ENCODE measurements around the gene ENDOV. TPM values are rescaled to one million over a fixed set of nuclear protein-coding genes. Genes with fewer than 3 reads are reported as not detected.

The ENDOV gene
- polyA plus RNA-seq, 1 donor = 30.8 TPM

DNA sequence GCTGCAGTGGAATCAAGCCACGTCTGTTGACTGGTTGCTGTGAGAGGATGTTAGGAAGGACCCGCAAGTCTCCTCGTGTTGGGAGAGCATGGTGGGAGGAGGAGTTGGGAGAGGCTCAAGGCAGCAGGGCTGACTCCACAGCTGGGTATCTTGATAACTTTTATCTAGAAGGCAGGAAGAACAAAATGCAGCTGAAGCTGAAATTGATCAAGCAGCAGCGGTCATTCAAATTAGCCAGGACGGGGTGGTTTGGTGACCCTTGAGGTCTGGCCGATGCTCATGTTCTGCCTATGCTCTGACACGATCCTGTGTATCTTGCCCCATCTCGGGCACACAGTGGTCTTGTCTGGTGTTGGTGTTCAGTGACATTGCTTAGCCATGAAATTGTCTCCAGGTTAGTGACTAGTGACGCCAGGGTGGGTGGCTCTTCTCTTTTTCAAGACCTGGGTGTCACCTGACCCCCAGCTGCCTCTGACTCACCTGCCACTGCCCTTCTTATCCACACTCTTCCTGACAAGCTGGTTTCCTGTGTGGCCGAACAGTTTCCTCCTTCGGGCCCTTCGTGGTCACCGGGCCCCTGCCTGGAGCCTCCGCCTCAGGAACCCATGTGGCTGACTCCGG lies 42.4 kb downstream of the ENDOV start:
- WGBS (ENCODE audit: insufficient coverage, low lambda C conversion rate) = no CpG with 5 or more reads among the region's 15 CpGs
- Histone ChIP-seq H3K4me1 (ENCODE audit: control insufficient read depth, insufficient read depth, low read length) (peaks cover 8% of the 10 kb centered on the region), H3K9me3 (ENCODE audit: control insufficient read depth, low read depth, low read length) (no peaks in the 10 kb centered on the region)

DNA sequence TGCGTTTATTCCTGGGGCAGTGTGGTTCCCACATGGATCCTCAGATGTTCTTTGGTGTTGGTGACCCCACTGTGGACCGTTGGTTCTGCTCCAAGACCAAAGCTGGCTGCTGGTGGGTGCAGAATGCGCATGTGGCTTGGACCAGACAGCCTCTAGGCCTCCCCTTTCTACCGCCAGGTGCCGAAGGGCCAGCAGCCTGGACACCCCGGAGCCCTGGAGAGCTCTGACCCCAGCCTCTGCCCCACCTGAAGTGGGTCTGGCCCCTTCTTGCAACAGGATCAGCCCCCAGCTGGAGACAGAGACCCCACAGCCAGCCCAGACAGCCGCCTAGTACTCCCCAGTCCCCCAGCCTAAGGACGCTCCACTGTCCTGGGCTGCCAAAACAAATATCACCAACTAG lies 43.0 kb downstream of the ENDOV start:
- Histone ChIP-seq H3K9me3 (ENCODE audit: control insufficient read depth, low read depth, low read length) (no peaks in the 10 kb centered on the region), H3K36me3 (ENCODE audit: control insufficient read depth, insufficient read depth, low read length) (no peaks in the 10 kb centered on the region), H3K4me1 (ENCODE audit: control insufficient read depth, insufficient read depth, low read length) (peaks cover 8% of the 10 kb centered on the region), H3K4me3 (ENCODE audit: low read length) (no peak overlapping the region), H3K27ac (ENCODE audit: low read length) (no peak overlapping the region), H3K27me3 (ENCODE audit: control insufficient read depth, insufficient read depth, low read length) (peaks cover 36% of the 10 kb centered on the region)
- DNase-seq = no peak
- no CpG with 5 or more reads among the region's 8 CpGs for WGBS (ENCODE audit: insufficient coverage, low lambda C conversion rate)

More for the DNA sequence above, 42.4 kb downstream of the ENDOV start:
- H3K27ac ChIP-seq (ENCODE audit: low read length) = no peak overlapping the region
- no peak overlapping the region for H3K4me3 ChIP-seq (ENCODE audit: low read length)
- DNase-seq = no peak
- peaks cover 36% of the 10 kb centered on the region for H3K27me3 ChIP-seq (ENCODE audit: control insufficient read depth, insufficient read depth, low read length)
- no peaks in the 10 kb centered on the region for H3K36me3 ChIP-seq (ENCODE audit: control insufficient read depth, insufficient read depth, low read length)

DNA sequence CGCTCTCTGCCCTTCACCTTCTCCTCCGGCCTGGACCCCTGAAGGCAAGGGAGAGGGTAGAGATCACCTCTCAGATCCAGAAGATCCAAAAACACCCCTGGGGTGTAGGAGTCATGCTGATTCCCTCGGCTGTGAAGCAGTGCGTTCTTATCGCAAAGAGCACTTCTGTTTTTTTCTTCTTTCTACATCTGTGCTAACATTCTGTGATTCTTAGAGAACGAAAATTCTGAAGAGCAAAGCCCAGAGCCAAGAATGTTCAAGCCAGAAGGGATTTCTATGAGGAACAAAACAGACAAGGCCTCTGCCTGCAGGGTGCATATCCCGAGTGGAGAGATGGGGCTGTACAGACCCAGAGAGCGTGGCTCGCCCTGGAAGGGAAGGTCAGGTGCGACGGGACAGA lies 44.3 kb downstream of the ENDOV start:
- peaks cover 41% of the 10 kb centered on the region for H3K27me3 ChIP-seq (ENCODE audit: control insufficient read depth, insufficient read depth, low read length)
- H3K4me3 ChIP-seq (ENCODE audit: low read length) = no peak overlapping the region
- H3K36me3 ChIP-seq (ENCODE audit: control insufficient read depth, insufficient read depth, low read length) = no peaks in the 10 kb centered on the region
- H3K9me3 ChIP-seq (ENCODE audit: control insufficient read depth, low read depth, low read length) = no peaks in the 10 kb centered on the region
- H3K27ac ChIP-seq (ENCODE audit: low read length) = no peak overlapping the region
- 80% methylated on average over 1 of the region's 11 CpGs for WGBS (ENCODE audit: insufficient coverage, low lambda C conversion rate)
- H3K4me1 ChIP-seq (ENCODE audit: control insufficient read depth, insufficient read depth, low read length) = peaks cover 3% of the 10 kb centered on the region
- DNase-seq = no peak

DNA sequence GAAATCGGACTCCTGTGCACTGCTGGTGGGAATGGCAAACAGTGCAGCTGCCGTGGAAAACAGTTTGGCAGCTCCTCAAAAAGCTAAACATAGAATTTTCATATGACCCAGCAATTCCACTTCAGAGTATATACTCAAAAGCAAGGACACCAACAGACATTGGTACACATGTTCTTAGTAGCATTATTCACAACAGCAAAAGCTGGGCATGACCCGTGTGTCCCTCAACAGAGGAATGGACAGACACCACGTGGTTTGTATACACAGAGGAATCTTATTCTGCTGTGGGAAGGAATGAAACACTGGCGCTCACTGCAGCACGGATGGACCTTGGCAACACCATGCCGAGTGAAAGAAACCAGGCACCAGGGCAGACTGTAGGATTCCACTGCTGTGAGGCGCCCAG lies 45.5 kb downstream of the ENDOV start:
- H3K4me3 ChIP-seq (ENCODE audit: low read length) = no peak overlapping the region
- H3K27me3 ChIP-seq (ENCODE audit: control insufficient read depth, insufficient read depth, low read length) = peaks cover 48% of the 10 kb centered on the region
- no CpG with 5 or more reads among the region's 8 CpGs for WGBS (ENCODE audit: insufficient coverage, low lambda C conversion rate)
- no peaks in the 10 kb centered on the region for H3K36me3 ChIP-seq (ENCODE audit: control insufficient read depth, insufficient read depth, low read length)
- H3K27ac ChIP-seq (ENCODE audit: low read length) = no peak overlapping the region
- peaks cover 3% of the 10 kb centered on the region for H3K4me1 ChIP-seq (ENCODE audit: control insufficient read depth, insufficient read depth, low read length)
- H3K9me3 ChIP-seq (ENCODE audit: control insufficient read depth, low read depth, low read length) = no peaks in the 10 kb centered on the region
- DNase-seq = no peak

DNA sequence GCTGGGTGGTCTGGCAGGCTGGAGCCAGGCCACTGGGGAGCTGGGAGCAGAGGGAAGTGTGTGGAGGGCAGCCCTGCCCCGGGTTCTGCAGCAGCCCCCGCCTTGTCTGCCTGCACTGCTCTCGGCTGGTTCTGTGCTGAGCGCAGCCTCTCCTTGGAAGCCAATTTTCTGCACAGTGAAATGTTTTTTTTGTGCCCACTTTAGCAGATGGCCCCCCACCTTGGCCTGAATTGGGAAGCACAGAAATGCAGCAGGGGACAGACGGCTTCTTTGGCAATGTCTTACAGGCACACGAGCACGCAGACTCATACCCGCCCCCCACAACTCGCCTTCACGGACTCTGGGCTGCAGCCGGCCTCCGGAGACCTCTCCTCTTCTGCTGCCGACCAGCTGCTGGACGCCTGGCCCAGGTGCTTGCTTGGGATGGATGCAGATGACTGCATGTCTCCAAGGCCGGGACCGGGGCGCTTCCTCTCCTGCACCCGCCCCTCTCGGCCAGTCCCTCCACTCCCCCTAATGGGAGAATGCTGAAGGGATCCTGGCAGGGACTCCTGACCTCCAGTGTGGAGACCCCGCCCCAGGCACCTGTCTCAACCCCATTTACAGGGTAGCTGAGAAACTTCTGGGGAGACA lies 46.7 kb downstream of the ENDOV start:
- Histone ChIP-seq H3K27ac (ENCODE audit: low read length) (no peak overlapping the region), H3K4me1 (ENCODE audit: control insufficient read depth, insufficient read depth, low read length) (no peaks in the 10 kb centered on the region)
- WGBS (ENCODE audit: insufficient coverage, low lambda C conversion rate) = no CpG with 5 or more reads among the region's 20 CpGs

DNA sequence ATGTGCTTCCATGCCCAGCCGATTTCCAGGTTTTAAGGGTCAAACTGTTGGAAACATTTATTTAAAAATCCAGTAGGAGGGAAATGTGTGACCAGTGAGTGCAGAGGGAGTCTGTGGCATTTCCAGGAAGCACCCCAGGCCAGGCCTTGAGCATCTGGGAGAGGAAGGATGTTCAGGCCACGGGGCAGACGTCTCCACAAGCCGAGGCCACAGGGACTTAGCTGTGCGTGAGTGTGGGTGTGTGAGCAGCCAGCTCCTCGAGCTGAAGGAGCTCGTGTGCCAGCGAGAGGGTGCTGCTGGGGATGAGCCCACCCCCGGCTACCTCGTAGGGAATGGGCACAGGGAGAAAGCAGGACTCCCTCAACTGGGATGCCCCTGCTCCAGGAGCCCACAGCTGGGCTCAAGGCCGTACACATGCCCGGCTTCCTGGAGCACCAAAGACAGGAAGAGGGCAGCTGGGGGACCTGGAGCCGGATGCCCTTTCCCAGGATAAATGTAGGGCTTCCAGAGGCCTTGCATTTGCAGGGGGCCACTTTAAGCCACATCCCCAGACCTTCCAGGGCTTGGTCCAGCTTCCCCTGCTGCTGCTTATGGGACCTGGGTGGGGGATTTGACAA lies 48.9 kb downstream of the ENDOV start:
- DNase-seq = no peak
- peaks cover 60% of the 10 kb centered on the region for H3K27me3 ChIP-seq (ENCODE audit: control insufficient read depth, insufficient read depth, low read length)
- H3K27ac ChIP-seq (ENCODE audit: low read length) = no peak overlapping the region
- no CpG with 5 or more reads among the region's 13 CpGs for WGBS (ENCODE audit: insufficient coverage, low lambda C conversion rate)
- no peaks in the 10 kb centered on the region for H3K4me1 ChIP-seq (ENCODE audit: control insufficient read depth, insufficient read depth, low read length)
- H3K36me3 ChIP-seq (ENCODE audit: control insufficient read depth, insufficient read depth, low read length) = no peaks in the 10 kb centered on the region
- no peak overlapping the region for H3K4me3 ChIP-seq (ENCODE audit: low read length)
- H3K9me3 ChIP-seq (ENCODE audit: control insufficient read depth, low read depth, low read length) = no peaks in the 10 kb centered on the region

More for the DNA sequence above, 46.7 kb downstream of the ENDOV start:
- no peaks in the 10 kb centered on the region for H3K36me3 ChIP-seq (ENCODE audit: control insufficient read depth, insufficient read depth, low read length)
- no peak for DNase-seq
- H3K4me3 ChIP-seq (ENCODE audit: low read length) = no peak overlapping the region
- H3K27me3 ChIP-seq (ENCODE audit: control insufficient read depth, insufficient read depth, low read length) = peaks cover 55% of the 10 kb centered on the region
- no peaks in the 10 kb centered on the region for H3K9me3 ChIP-seq (ENCODE audit: control insufficient read depth, low read depth, low read length)

DNA sequence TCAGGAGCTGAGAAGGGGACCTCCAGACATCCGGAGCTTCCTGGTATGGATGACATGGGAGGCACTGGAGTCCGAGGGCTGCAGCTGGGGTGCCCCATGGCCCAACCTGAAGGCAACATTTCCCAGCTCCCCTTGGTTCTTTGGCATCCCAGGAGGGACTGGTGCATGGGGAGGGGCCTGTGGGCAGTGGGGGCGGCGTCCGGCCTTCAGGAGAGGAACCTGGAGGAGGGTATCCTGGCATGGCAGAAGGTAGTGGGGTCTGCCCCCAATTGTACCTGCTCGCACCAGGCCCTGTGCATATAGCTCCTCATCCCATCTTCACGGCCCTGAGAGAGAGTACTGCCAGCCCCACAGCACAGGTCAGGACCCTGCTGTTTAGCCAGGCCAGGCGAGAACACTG lies 49.5 kb downstream of the ENDOV start:
- Histone ChIP-seq H3K4me3 (ENCODE audit: low read length) (no peak overlapping the region), H3K4me1 (ENCODE audit: control insufficient read depth, insufficient read depth, low read length) (no peaks in the 10 kb centered on the region), H3K27ac (ENCODE audit: low read length) (no peak overlapping the region), H3K27me3 (ENCODE audit: control insufficient read depth, insufficient read depth, low read length) (peaks cover 65% of the 10 kb centered on the region), H3K36me3 (ENCODE audit: control insufficient read depth, insufficient read depth, low read length) (no peaks in the 10 kb centered on the region), H3K9me3 (ENCODE audit: control insufficient read depth, low read depth, low read length) (no peaks in the 10 kb centered on the region)
- WGBS (ENCODE audit: insufficient coverage, low lambda C conversion rate) = no CpG with 5 or more reads among the region's 8 CpGs
- no peak for DNase-seq

DNA sequence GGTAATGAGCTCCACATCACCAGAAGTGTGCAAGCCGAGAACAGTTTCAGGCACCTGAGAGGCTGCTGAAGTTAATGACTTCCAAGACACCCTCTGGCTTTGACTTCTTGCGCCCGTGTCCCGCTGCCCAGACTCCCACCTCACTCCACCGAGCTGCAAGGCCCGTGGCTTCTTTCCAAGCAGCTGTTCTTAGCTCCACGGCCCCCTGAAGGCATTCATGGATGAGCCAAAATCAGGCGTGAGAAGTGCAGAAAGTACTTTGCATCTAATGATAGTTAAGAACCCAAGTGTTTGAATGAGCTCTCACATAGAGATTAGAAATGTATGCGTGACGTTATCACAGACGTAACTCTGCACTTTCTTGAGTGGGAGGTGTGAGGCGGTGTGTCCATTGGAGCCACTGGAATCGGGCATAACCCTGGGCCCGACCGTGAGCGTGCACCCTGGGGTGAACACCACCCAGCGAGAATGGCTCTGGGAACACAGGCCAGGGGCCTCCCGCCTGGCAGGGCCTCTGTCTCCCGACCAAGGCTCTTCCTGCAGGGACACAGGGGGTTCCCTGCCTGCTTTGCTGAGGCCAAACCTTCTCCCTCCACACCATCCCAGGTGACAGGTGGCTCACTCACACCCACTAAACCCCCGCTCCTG lies 50.5 kb downstream of the ENDOV start:
- H3K27me3 ChIP-seq (ENCODE audit: control insufficient read depth, insufficient read depth, low read length) = peaks cover 74% of the 10 kb centered on the region
- 70% methylated on average over 2 of the region's 20 CpGs for WGBS (ENCODE audit: insufficient coverage, low lambda C conversion rate)

DNA sequence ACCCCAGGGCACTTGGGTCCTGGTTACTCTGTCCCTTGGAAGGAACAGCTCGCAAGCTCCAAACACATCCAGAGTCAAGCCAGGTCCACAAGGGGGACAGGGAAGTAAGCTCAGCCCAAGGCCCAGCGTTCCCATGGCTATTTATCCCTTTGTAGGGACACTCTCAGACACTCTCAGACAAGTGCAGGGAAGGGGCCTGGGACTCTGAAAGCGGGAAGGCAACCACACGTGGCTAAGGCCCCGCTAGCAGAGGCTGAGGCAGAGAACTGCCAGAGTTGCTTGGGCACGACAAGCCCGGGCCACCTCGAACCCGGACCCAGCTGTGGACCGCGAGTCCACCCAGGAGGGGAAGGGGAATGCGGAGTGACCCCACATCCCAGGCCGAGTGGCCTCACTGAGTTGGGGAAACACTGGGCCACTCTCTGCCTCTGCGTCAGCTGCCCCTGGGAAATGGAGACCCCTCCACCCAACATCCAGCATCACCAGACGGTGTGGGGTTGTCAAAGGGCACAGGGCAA lies 51.3 kb downstream of the ENDOV start:
- Histone ChIP-seq H3K27ac (ENCODE audit: low read length) (no peak overlapping the region), H3K27me3 (ENCODE audit: control insufficient read depth, insufficient read depth, low read length) (peaks cover 75% of the 10 kb centered on the region), H3K9me3 (ENCODE audit: control insufficient read depth, low read depth, low read length) (no peaks in the 10 kb centered on the region), H3K4me3 (ENCODE audit: low read length) (no peak overlapping the region), H3K4me1 (ENCODE audit: control insufficient read depth, insufficient read depth, low read length) (no peaks in the 10 kb centered on the region), H3K36me3 (ENCODE audit: control insufficient read depth, insufficient read depth, low read length) (no peaks in the 10 kb centered on the region)
- no CpG with 5 or more reads among the region's 15 CpGs for WGBS (ENCODE audit: insufficient coverage, low lambda C conversion rate)
- DNase-seq = no peak

More for the DNA sequence above, 50.5 kb downstream of the ENDOV start:
- Histone ChIP-seq H3K9me3 (ENCODE audit: control insufficient read depth, low read depth, low read length) (no peaks in the 10 kb centered on the region), H3K36me3 (ENCODE audit: control insufficient read depth, insufficient read depth, low read length) (no peaks in the 10 kb centered on the region), H3K4me1 (ENCODE audit: control insufficient read depth, insufficient read depth, low read length) (no peaks in the 10 kb centered on the region), H3K4me3 (ENCODE audit: low read length) (no peak overlapping the region), H3K27ac (ENCODE audit: low read length) (no peak overlapping the region)
- no peak for DNase-seq

DNA sequence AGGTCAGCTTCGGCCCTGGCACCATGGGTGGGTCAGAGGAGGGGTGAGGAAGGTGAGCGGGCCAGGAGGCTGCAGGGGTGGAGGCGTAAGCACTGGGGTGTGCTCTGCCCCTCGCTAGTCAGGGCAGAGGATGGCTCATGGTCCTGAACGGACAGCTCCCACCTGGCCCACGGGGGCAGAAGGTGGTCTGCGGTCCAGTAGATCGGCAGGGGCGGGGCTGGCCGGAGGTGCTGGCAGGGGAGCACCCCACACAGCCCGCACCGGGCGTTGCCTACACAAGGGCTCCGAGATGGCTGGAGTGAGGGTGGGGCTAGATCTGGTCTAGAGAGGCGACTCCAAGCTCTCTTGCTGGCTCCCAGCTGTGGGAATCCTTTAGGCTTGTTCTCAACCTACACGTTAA lies 53.3 kb downstream of the ENDOV start:
- no CpG with 5 or more reads among the region's 16 CpGs for WGBS (ENCODE audit: insufficient coverage, low lambda C conversion rate)
- no peak for DNase-seq
- no peaks in the 10 kb centered on the region for H3K9me3 ChIP-seq (ENCODE audit: control insufficient read depth, low read depth, low read length)
- no peaks in the 10 kb centered on the region for H3K36me3 ChIP-seq (ENCODE audit: control insufficient read depth, insufficient read depth, low read length)
- H3K4me3 ChIP-seq (ENCODE audit: low read length) = no peak overlapping the region
- H3K27ac ChIP-seq (ENCODE audit: low read length) = no peak overlapping the region
- peaks cover 83% of the 10 kb centered on the region for H3K27me3 ChIP-seq (ENCODE audit: control insufficient read depth, insufficient read depth, low read length)
- H3K4me1 ChIP-seq (ENCODE audit: control insufficient read depth, insufficient read depth, low read length) = no peaks in the 10 kb centered on the region
